GM12873 (cell line): Measurements from ENCODE around the gene MAML1.

Source experiments
- CTCF ChIP-seq: IDR thresholded peaks from 2 replicates; pipeline ENCODE4 v1.5.1; 2012; ENCODE audit warnings: low read depth, mild to moderate bottlenecking, moderate library complexity, low read length, control low read depth; ENCODE audit not compliant: insufficient read depth; ENCODE audit errors: missing control alignments

The MAML1 gene

GRCh38 chr5:179822444-179822990, 89.9 kb downstream of the MAML1 start:
- no peak for TF ChIP-seq CTCF

DNA sequence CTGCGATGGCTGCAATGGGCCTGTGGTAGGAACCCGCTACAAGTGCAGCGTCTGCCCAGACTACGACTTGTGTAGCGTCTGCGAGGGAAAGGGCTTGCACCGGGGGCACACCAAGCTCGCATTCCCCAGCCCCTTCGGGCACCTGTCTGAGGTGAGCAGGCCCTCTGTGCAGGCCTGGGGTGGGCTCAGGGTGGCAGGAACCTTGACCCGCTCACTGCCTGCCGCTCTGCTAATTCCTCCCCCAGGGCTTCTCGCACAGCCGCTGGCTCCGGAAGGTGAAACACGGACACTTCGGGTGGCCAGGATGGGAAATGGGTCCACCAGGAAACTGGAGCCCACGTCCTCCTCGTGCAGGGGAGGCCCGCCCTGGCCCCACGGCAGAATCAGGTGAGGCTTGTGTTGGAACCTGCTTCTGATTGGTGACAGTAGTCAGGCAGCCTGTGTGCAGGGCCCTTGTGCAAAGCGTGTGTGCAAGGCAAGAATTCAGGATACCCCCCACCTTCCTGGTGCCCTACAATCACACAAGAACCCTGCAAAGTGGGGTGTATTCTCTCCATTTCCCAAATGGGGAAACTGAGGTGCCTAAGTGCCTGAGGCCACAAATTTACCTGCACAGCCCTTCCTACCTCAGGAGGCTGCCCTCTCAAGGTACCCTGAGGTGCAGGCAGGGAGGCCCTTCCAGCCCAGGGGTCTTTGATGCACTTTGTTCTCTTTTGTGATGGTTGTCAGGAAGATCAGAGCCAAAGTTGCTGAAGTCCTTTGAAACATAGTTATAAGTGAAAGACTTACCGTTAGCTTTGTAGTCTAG, 91.5 kb downstream of the MAML1 start:
- TF ChIP-seq CTCF: no peak

DNA sequence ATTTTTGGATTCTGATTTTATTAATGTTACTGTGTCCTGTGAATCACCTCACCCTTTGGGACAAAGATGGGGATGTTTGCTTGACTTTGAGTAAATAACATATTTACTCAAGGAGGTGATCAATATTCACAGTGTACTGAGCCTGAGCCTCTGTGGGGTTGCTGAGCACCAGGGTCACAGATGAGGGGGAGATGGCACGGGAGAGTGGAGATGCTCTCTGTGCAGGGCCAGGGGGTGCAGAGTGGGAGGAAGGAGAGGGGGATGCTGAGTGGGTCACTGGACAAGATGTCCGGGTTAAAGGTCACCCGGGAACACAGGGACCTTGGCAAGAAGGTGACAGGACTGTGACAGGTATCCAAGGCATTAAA, 92.1 kb downstream of the MAML1 start:
- no peak for TF ChIP-seq CTCF

GRCh38 chr5:179825655-179826182, 93.1 kb downstream of the MAML1 start:
- TF ChIP-seq CTCF: no peak
